Fibroblast of skin of right biceps (primary cell): Measurements from ENCODE around the gene RIN3.

ENCODE experiments used
- DNase-seq: peaks from one replicate; pipeline ENCODE4 v3.0.0-alpha.2; 2013

The RIN3 gene

GRCh38 chr14:92651758-92652406 lies 138.3 kb downstream of the RIN3 start:
- DNase-seq: no peak

GRCh38 chr14:92652413-92653151 lies 139.0 kb downstream of the RIN3 start:
- DNase-seq: no peak

GRCh38 chr14:92653162-92653651 lies 139.6 kb downstream of the RIN3 start:
- DNase-seq: no peak

GRCh38 chr14:92654239-92654901 lies 140.8 kb downstream of the RIN3 start:
- DNase-seq: no peak

DNA sequence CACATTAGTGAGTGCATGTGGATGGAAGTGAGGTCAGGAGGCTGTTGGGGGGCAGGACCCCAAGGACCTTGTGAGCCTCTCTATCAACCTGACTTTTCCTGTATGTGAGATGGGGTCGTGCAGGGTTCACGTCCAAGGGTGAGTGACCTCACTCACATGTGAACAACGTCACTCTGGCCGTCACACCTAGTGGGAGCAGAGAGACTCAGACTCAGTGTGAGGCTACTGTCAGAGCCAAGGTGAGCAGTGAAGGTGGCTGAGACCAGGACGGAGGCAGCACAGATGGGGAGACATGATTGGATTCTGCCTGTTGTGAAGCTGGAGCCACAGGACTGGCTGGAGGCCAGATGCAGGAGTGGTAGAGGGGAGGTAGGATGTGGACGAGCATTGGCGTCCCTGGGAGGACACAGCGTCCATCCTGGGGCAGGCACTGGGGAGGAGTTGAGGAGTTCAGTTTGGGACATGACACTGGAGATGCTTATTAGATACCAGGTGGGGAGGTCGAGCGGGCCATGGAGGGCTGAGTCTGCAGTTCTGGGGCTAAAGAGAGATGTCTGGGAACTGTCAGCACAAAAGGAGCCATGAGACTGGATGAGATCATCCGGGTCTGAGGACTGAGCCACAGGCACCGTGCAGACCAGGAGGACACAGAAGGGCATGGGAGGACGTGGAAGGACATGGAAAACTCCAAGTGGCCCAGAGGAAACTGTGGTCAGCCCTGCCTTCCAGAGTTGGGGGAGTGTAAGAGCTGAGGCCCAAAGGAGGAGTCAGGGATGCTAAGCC lies 142.0 kb downstream of the RIN3 start:
- DNase-seq: no peak

GRCh38 chr14:92656306-92657081 lies 142.9 kb downstream of the RIN3 start:
- no peak for DNase-seq

- no peak for DNase-seq
Observed at GRCh38 chr14:92657457-92658142, 144.0 kb downstream of the RIN3 start.

DNA sequence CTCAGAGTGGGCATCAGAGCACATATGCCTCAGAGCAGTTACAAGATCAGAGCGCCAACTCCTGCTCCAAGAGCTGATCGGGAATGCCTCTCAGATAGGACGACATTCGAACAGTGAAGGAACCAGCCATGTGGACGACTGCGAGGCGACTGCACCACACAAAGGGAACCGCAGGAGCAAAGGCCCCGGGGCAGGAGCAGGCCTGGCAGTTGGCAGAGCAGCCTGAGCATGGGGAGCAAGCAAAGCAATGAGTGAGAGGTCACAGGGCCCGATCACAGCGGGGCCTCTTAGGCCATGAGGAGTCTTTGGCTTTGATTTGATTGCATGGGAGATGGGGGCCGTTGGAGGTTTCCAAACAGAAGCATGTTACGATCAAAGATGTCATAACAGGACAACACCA lies 144.6 kb downstream of the RIN3 start:
- no peak for DNase-seq

GRCh38 chr14:92658684-92659083 lies 145.1 kb downstream of the RIN3 start:
- no peak for DNase-seq

DNA sequence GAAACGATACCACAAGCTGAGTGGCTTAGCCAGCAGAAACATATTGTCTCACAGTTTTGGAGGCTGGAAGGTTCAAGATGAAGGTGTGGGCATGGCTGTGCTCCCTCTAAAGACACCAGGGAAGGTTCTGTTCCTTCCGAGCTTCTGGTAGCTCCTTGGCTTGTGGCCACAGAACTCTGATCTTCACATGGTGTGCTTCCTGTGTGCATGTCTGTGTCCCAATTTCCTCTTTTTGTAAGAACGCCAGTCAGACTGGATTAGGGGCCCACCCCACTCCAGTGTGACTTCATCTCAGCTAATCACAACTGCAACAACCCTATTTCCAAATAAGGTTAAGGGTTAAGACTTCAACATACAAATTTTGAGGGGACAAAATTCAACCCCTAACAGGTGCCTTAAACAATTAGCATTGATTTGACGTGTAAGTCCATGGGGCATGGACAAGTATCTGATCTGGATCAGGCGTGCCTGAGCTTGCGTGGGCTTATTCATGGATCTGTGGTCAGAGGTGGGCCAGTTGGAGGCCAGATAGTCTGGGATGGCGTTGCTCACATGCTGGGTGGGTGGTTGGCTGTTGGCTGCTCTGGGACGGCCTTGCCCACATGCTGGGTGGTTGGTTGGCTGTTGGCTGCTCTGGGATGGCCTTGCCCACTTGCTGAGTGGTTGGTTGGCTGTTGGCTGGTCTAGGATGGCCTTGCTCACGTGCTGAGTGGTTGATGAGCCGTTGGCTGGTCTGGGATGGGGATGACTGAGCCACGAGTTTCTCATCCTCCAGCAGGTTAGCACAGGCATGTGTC lies 146.4 kb downstream of the RIN3 start:
- DNase-seq: peak; percentile 27

DNA sequence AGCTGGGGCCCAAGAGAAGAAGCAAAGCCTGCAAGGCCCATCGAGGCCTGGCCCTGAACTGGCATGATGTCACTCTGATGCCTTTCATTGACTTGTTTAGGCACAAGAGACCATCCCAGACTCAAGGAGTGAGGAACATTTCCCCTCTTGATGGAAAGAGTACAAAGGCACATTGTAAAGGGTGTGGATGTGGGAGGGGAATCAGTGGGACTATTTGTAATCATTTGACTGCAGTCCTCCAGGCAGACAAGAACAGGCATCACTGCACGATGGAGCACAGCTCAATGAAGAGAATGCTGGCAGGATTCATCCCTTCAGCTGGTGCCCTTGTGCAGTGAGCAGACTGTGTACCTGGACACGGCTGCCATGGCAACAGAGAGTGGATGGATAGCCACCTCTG lies 147.0 kb downstream of the RIN3 start:
- DNase-seq: no peak

- DNase-seq: peak; percentile 77
Observed at GRCh38 chr14:92663049-92663448, 149.5 kb downstream of the RIN3 start.

- DNase-seq: no peak
Observed at GRCh38 chr14:92665661-92666110, 152.1 kb downstream of the RIN3 start.

GRCh38 chr14:92666251-92666650 lies 152.7 kb downstream of the RIN3 start:
- DNase-seq: no peak

DNA sequence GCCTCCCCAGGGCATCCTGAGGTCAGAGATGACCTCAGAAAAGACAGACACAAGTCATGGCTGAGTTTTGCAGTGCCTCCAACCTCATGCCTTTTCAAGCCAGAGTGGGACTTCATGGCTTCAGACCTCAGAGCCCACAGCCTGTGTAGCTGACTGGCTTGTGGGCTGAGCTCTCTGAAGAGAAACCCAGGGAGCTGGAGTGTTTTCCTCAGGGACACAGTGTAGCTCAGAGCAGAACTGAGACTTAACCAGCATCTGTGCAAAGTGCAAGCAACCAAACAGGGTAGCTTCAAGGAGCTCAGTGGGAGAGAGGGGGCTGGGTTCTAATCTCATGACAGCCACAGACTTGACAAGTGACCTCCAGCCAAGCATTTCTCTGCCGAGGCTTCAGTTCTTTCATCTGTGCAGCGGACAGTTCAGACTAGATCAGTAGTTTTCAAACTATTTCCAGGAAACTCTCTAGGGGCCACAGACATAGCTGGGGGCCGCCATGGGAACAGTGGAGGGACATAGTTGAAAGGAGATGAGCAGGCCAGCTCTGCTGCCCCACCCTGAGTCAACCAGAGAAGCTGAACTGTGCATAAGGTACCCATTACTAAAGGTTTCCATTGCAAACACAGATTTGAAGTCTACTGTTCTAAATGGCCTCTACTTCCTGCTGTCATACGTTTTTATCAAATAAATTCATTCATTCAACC lies 154.8 kb downstream of the RIN3 start:
- no peak for DNase-seq

GRCh38 chr14:92670160-92670559 lies 156.6 kb downstream of the RIN3 start:
- DNase-seq: peak; percentile 80

- DNase-seq: peak; percentile 57
Observed at GRCh38 chr14:92670643-92671366, 157.2 kb downstream of the RIN3 start.

DNA sequence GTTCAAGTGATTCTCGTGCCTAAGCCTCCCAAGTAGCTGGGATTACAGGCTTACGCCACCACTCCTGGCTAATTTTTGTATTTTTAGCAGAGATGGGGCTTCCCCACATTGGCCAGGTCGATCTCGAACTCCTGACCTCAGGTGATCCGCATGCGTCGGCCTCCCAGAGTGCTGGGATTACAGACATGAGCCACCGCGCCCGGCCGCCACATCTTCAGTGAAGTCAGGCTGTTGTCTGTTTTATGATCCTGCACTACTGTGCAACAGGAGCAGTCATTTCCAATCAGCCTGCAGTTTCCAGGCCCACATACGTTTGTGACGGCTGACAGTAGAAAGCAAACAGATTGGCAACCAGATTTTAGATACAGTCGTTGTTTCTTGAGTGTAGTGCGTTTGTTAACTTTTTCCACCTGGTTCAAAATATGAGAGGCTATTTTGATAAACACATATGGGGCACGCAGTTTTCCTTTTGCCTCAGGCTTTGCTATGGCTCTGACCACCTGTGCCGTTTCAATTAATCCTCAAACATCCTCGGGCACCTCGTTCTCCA lies 160.1 kb downstream of the RIN3 start:
- DNase-seq: no peak

- DNase-seq: no peak
Observed at GRCh38 chr14:92675421-92675820, 161.8 kb downstream of the RIN3 start.
